Muscle layer of duodenum (tissue), 2 donors: ENCODE data around the gene PVR.
A peak's percentile ranks its signal among the peaks of the same experiment; 100 is the strongest.

Source experiments
- H3K27ac ChIP-seq: one replicate; pipeline ENCODE4 v1.7.0; 2013; ENCODE audit warnings: mild to moderate bottlenecking, low read length
- H3K27me3 ChIP-seq: one replicate; pipeline ENCODE4 v1.7.0; 2013; ENCODE audit warnings: low read depth, mild to moderate bottlenecking, control low read depth, low read length
- H3K36me3 ChIP-seq, 2 donors: one replicate each; pipeline ENCODE4 v1.7.0; 2013; ENCODE audit warnings: low read length in 2 of 2, control low read depth in 1 of 2, mild to moderate bottlenecking in 1 of 2; ENCODE audit not compliant: insufficient read depth in 2 of 2, control insufficient read depth in 1 of 2
- H3K4me1 ChIP-seq, 2 donors: one replicate each; pipeline ENCODE4 v1.7.0; 2013; ENCODE audit warnings: low read length in 2 of 2, mild to moderate bottlenecking in 2 of 2, control low read depth in 1 of 2, moderate library complexity in 1 of 2; ENCODE audit not compliant: insufficient read depth in 2 of 2, control insufficient read depth in 1 of 2
- H3K4me3 ChIP-seq, 2 donors: one replicate each; pipeline ENCODE4 v1.7.0; 2013; ENCODE audit warnings: low read length in 2 of 2, low read depth in 1 of 2, mild to moderate bottlenecking in 1 of 2
- H3K9me3 ChIP-seq, 2 donors: one replicate each; pipeline ENCODE4 v1.7.0; 2013; ENCODE audit warnings: low read length in 2 of 2, control low read depth in 1 of 2, mild to moderate bottlenecking in 1 of 2; ENCODE audit not compliant: control insufficient read depth in 1 of 2
- donor health status: healthy.

PVR gene, protein sequence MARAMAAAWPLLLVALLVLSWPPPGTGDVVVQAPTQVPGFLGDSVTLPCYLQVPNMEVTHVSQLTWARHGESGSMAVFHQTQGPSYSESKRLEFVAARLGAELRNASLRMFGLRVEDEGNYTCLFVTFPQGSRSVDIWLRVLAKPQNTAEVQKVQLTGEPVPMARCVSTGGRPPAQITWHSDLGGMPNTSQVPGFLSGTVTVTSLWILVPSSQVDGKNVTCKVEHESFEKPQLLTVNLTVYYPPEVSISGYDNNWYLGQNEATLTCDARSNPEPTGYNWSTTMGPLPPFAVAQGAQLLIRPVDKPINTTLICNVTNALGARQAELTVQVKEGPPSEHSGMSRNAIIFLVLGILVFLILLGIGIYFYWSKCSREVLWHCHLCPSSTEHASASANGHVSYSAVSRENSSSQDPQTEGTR

DNA sequence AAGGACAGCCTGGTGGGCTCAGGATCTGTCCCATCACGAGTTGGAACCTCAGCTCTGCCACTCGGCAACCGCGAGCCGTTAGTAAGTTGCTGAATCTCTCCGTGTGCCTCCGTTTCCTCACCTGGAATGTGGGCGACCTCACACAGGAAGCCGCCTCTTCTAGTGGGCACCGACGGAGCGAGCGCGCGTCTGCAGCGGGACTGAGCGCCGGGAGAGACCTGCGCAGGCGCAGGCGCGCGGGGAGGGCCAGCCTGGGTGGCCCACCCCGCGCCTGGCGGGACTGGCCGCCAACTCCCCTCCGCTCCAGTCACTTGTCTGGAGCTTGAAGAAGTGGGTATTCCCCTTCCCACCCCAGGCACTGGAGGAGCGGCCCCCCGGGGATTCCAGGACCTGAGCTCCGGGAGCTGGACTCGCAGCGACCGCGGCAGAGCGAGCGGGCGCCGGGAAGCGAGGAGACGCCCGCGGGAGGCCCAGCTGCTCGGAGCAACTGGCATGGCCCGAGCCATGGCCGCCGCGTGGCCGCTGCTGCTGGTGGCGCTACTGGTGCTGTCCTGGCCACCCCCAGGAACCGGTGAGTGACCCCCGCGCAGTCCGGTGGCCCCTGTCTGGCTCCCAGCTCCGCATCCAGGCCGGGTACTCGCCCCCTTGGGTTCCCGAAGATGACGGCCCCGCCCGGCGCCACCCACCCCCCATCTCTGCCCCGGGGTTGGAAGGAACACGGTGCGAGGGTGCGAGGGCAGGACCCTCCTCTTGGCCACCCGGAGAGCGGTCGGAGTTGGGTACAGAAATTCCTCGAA is at the start of gene PVR:
Gene PVR (plus strand): TSS at position 306 of the 797 bp plus-strand sequence. CDS start 187 bp downstream, at position 493.
- H3K4me1 ChIP-seq, result peaks cover 0 to 18% of the 10 kb centered on the region in 2 donors
- H3K9me3 ChIP-seq, result no peaks in the 10 kb centered on the region
- H3K36me3 ChIP-seq, result no peaks in the 10 kb centered on the region
- peak within 1 kb of the TSS; percentile 60 for H3K27ac ChIP-seq
- H3K27me3 ChIP-seq, result no peaks in the 10 kb centered on the region
- H3K4me3 ChIP-seq, result peak within 1 kb of the TSS; percentile 68 to 93

DNA sequence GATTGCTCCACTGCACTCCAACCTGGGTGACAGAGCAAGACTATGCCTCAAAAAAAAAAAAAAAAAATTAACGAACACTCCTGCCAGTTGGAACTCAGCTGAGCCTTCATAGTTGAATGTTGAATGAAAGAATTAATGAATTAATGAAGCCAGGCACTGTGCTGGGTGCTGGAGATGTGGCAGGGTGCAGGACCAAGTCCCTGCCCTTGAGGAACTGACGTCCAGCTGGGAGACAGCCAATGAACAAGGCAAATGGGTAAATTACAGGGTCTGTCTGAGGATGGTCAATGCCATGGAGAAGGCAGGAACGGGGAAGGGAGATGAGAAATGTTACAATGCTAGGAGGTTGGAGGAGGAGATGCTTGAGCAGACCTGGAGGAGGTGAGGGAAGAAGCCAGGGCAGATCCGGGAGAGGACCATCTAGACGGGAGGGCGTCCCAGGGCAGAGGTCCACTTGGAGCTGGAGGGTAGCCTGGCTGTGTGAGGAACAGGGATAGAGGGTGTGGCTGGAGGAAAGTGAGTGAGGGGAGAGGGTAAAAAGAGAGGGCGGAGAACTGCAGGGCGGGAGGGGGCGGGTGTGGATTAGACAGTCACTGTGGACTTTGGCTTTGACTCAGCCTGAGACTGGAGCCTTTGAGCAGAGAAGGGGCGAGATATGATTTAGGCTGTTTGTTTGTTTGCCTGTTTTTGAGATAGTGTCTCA is 47.1 kb upstream of the PVR start:
- H3K27me3 ChIP-seq, result no peaks in the 10 kb centered on the region
- H3K27ac ChIP-seq, result no peak overlapping the region
- peaks cover 0 to 8% of the 10 kb centered on the region in 2 donors for H3K9me3 ChIP-seq
- H3K36me3 ChIP-seq, result no peaks in the 10 kb centered on the region
- peaks cover 0 to 3% of the 10 kb centered on the region in 2 donors for H3K4me1 ChIP-seq
- H3K4me3 ChIP-seq, result no peak overlapping the region

DNA sequence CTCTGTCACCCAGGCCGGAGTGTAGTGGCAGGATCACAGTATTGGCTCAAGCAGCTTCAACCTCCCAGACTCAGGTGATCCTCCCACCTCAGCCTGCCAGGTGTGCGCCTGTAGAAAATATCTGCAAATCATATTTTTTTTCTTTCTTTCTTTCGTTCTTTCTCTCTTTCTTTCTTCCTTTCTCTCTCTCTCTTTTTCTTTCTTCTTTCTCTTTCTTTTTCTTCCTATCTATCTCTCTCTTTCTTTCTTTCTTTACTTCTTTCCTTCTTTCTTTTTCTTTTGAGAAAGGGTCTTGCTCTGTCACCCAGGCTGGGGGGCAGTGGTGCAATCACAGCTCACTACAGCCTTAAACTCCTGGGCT is 46.6 kb upstream of the PVR start:
- H3K36me3 ChIP-seq, result no peaks in the 10 kb centered on the region
- H3K27ac ChIP-seq, result no peak overlapping the region
- no peak overlapping the region for H3K4me3 ChIP-seq
- H3K4me1 ChIP-seq, result peaks cover 0 to 3% of the 10 kb centered on the region in 2 donors
- H3K9me3 ChIP-seq, result peaks cover 0 to 8% of the 10 kb centered on the region in 2 donors
- no peaks in the 10 kb centered on the region for H3K27me3 ChIP-seq

DNA sequence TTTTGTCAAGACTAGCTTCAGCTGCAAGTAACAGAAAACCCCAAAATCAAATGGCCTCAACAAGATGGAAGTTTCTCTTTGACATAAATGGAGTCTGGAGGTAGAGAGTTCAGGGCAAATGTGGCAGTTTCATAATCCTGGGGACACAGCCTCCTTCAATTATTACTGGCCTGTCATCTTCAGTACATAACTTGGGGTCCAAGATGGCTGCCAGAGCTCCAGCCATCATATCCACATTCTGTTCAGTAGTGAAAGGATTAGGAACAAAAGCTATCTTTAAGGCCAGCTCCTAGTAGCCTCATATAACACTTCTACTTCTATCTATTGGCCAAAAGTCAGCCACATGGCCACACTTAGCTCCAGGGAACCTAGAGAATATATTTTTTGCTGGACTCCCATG is 45.4 kb upstream of the PVR start:
- no peaks in the 10 kb centered on the region for H3K27me3 ChIP-seq
- peaks cover 0 to 3% of the 10 kb centered on the region in 2 donors for H3K4me1 ChIP-seq
- H3K4me3 ChIP-seq, result no peak overlapping the region
- H3K36me3 ChIP-seq, result no peaks in the 10 kb centered on the region
- no peak overlapping the region for H3K27ac ChIP-seq
- peaks cover 0 to 8% of the 10 kb centered on the region in 2 donors for H3K9me3 ChIP-seq

DNA sequence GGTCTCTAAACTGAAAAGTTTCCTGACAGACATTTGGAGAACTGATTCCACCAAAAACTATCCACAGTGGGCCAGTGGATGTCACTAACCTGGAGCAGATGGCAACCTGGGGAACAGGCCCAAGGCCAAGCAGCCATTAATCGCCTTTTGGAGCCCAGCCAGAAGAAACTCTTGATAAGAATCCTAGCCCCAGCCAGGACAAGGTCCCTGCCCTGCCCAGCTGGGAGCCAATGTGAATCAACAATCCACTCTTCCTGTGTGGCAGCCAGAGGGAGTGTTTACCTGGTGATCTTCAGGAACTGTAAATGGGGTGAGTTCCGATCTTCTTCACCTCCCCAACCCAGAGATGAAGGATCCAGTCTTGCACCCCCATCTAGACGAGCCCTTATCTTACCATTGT is 44.8 kb upstream of the PVR start:
- Histone ChIP-seq H3K4me1 (peaks cover 0 to 3% of the 10 kb centered on the region in 2 donors), H3K9me3 (peaks cover 0 to 8% of the 10 kb centered on the region in 2 donors), H3K27me3 (no peaks in the 10 kb centered on the region), H3K27ac (peak overlapping the region; percentile 77), H3K36me3 (no peaks in the 10 kb centered on the region), H3K4me3 (no peak overlapping the region)

DNA sequence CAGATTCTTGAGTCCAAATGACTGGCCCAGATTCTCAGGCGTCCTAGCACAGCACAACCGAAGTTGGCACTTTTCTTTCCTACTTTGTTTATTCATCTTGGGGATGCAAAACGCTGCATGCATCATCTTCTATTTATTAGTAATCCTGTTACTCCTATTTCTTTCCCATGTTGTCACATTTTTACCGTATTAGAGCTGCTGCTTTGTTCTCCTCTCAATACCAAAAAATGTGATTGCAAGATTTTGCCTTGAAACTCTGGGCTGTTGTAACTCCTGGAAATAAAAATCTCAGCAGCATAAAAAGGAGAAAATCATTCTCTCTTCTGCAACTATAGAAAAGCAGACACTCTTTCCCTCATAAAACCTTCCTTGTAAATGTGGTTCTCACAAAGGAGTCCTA is 43.2 kb upstream of the PVR start:
- Histone ChIP-seq H3K4me1 (peaks cover 0 to 3% of the 10 kb centered on the region in 2 donors), H3K36me3 (no peaks in the 10 kb centered on the region), H3K27me3 (no peaks in the 10 kb centered on the region), H3K9me3 (peaks cover 0 to 8% of the 10 kb centered on the region in 2 donors), H3K4me3 (no peak overlapping the region), H3K27ac (no peak overlapping the region)

DNA sequence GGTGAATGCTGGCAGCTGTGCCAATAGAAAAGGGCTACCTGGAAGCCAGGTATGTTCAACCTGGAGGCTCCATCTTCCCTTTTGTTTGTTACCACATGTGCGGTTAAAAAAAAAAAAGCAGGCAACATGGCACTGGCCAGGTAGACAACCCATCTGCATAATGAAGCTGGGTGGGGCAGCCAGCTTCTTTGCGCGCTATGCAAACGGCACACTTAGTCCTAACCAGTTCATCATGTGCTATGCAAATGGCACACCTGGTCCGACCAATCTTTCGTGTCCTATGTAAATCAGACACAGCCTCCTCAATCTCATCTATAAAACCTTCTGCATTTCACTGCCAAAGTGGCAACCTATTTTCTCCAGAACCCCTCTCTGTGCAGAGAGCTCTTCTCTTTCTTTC is 41.6 kb upstream of the PVR start:
- Histone ChIP-seq H3K4me3 (no peak overlapping the region), H3K27me3 (no peaks in the 10 kb centered on the region), H3K36me3 (no peaks in the 10 kb centered on the region), H3K9me3 (peaks cover 0 to 8% of the 10 kb centered on the region in 2 donors), H3K4me1 (no peaks in the 10 kb centered on the region), H3K27ac (no peak overlapping the region)

DNA sequence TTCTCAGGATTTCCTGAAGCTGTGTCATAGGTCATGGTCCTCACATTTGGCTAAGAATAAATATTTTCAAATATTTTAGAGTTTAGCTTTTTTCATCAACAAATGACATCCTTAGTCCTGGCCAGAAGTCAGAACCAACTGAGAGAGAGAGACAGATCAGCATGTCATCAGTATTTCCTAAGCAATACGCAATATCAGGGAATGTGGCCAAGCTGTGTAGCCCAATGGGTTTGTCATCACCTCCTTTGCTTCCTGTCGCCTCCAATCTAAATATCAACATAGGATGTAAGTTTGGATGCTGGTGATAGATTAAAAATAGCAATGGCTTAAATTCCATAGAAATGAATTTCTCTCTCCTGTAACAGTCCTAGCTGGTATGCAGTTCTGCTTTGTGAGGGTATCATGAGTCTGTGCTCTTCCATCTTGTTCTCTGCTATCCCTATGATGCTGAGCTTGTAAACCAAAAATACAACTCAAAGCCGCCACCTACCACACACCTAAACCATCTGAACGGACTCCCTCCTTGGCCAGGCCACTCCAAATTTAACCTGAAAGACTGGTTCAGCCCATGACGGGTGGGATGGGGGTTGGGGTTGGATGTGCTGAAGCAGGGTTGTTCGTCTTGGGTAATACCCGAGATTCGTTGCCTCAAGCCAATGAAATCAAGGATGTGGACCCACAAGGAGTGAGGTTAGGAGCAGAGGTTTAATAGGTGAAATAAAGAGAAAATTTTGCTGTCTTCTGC is 40.3 kb upstream of the PVR start:
- no peak overlapping the region for H3K4me3 ChIP-seq
- peaks cover 0 to 5% of the 10 kb centered on the region in 2 donors for H3K9me3 ChIP-seq
- H3K4me1 ChIP-seq, result peaks cover 0 to 6% of the 10 kb centered on the region in 2 donors
- H3K27ac ChIP-seq, result no peak overlapping the region
- H3K27me3 ChIP-seq, result no peaks in the 10 kb centered on the region
- no peaks in the 10 kb centered on the region for H3K36me3 ChIP-seq

DNA sequence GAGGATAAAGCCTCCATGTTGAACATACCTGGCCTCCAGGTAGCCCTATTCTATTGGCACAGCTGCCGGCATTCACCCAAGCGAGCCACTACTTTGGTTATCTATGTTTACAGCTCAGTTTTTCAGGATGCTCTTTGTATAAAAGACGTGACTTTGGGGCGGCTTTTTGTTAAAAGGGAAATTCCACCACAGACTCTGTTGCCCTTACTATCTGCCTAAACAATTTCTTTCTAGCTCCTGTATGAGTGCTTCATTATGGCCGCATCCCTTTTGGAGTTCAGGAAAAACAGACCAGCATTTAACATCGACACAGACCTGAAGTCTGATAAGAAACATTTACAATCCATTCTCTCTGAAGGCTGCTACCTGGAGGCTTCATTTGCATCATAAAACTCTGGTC is 39.5 kb upstream of the PVR start:
- Histone ChIP-seq H3K9me3 (peaks cover 0 to 2% of the 10 kb centered on the region in 2 donors), H3K4me3 (no peak overlapping the region), H3K36me3 (no peaks in the 10 kb centered on the region), H3K4me1 (peaks cover 0 to 6% of the 10 kb centered on the region in 2 donors), H3K27ac (no peak overlapping the region), H3K27me3 (no peaks in the 10 kb centered on the region)

DNA sequence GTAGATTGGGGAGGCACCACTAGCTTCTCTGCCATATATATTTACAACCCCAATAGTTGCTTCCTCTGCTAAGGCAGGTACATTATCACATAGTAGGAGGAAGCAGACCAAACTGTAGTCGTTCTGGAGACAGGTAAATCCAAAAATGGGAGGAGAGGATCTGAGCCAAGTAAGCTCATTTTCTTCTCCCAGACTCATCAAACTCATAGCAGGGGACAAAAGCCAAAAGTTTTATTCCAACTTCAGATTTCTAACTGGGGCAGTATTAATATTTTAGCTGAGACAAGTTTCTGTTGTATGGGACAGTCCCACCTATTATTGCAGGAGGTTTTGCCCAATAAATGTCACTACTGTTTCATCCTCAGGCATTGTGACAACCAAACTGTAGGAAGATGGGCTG is 38.2 kb upstream of the PVR start:
- no peaks in the 10 kb centered on the region for H3K9me3 ChIP-seq
- H3K4me3 ChIP-seq, result no peak overlapping the region
- H3K4me1 ChIP-seq, result peaks cover 0 to 6% of the 10 kb centered on the region in 2 donors
- no peaks in the 10 kb centered on the region for H3K36me3 ChIP-seq
- H3K27me3 ChIP-seq, result no peaks in the 10 kb centered on the region
- no peak overlapping the region for H3K27ac ChIP-seq
